Neuronal stem cell (in vitro differentiated cells): ENCODE results near the gene XAF1.

Source experiments
- DNase-seq: peaks from one replicate; pipeline ENCODE4 v3.0.0-alpha.2; 2013; ENCODE audit warnings: low spot score
- H2AFZ ChIP-seq: one replicate; pipeline ENCODE4 v1.6.1; 2013; ENCODE audit warnings: mild to moderate bottlenecking, low read length, inconsistent platforms
- H2AK5ac ChIP-seq: 2 replicates; pipeline ENCODE4 v1.6.1; 2013; ENCODE audit warnings: low read depth, mild to moderate bottlenecking, inconsistent platforms, low read length, moderate library complexity, mixed read lengths
- H2BK120ac ChIP-seq: 2 replicates; pipeline ENCODE4 v1.6.1; 2013; ENCODE audit warnings: low read depth, mild to moderate bottlenecking, inconsistent platforms, low read length, moderate library complexity, mixed read lengths
- H2BK12ac ChIP-seq: one replicate; pipeline ENCODE4 v1.6.1; 2013; ENCODE audit warnings: low read length, inconsistent platforms
- H2BK15ac ChIP-seq: 2 replicates; pipeline ENCODE4 v1.6.1; 2013; ENCODE audit warnings: mild to moderate bottlenecking, low read length, inconsistent platforms, mixed read lengths
- H2BK5ac ChIP-seq: one replicate; pipeline ENCODE4 v1.6.1; 2013; ENCODE audit warnings: inconsistent platforms, mild to moderate bottlenecking, low read length, moderate library complexity
- H3K14ac ChIP-seq: one replicate; pipeline ENCODE4 v1.6.1; 2013; ENCODE audit warnings: low read length, inconsistent platforms
- H3K18ac ChIP-seq: 2 replicates; pipeline ENCODE4 v1.6.1; 2013; ENCODE audit warnings: low read length, inconsistent platforms
- H3K23ac ChIP-seq: 2 replicates; pipeline ENCODE4 v1.6.1; 2013; ENCODE audit warnings: low read depth, mild to moderate bottlenecking, mixed read lengths, low read length, inconsistent platforms; ENCODE audit not compliant: poor library complexity
- H3K27ac ChIP-seq: replicated peaks from 3 replicates; pipeline ENCODE4 v1.5.1; 2013; ENCODE audit warnings: low read length, inconsistent platforms
- H3K27me3 ChIP-seq, 3 experiments: 2 replicates each; pipeline ENCODE4 v1.6.1; 2013; ENCODE audit warnings: low read length in 3 of 3, mild to moderate bottlenecking in 2 of 3, inconsistent platforms in 1 of 3, low read depth in 1 of 3, mixed read lengths in 1 of 3, moderate library complexity in 1 of 3; ENCODE audit not compliant: control insufficient read depth in 3 of 3, insufficient read depth in 3 of 3
- H3K36me3 ChIP-seq, 2 donors: replicated peaks in 1 of 2; 2 replicates each; pipeline ENCODE4 v1.6.1; 2013; ENCODE audit warnings: low read length in 2 of 2; ENCODE audit not compliant: control insufficient read depth in 2 of 2, insufficient read depth in 2 of 2
- H3K4ac ChIP-seq: 2 replicates; pipeline ENCODE4 v1.6.1; 2013; ENCODE audit warnings: inconsistent platforms, mild to moderate bottlenecking, low read length, moderate library complexity
- H3K4me1 ChIP-seq, 2 donors: 1 replicate in 1 of 2; 2 replicates in 1 of 2; pipeline ENCODE4 v1.6.1; 2013; ENCODE audit warnings: low read length in 2 of 2, low read depth in 1 of 2; ENCODE audit not compliant: control insufficient read depth in 2 of 2, insufficient read depth in 1 of 2
- H3K4me2 ChIP-seq: one replicate; pipeline ENCODE4 v1.6.1; 2013; ENCODE audit warnings: mild to moderate bottlenecking, low read length, inconsistent platforms; ENCODE audit not compliant: insufficient read depth, poor library complexity, severe bottlenecking
- H3K4me3 ChIP-seq, 2 donors: 2 replicates each; pipeline ENCODE4 v1.5.1; 2013; ENCODE audit warnings: low read length in 2 of 2, mild to moderate bottlenecking in 2 of 2, inconsistent platforms in 1 of 2, moderate library complexity in 1 of 2
- H3K79me1 ChIP-seq: one replicate; pipeline ENCODE4 v1.6.1; 2013; ENCODE audit warnings: low read depth, mild to moderate bottlenecking, inconsistent platforms, low read length, moderate library complexity
- H3K9ac ChIP-seq: one replicate; pipeline ENCODE4 v1.6.1; 2013; ENCODE audit warnings: mild to moderate bottlenecking, low read depth, low read length, inconsistent platforms; ENCODE audit not compliant: poor library complexity
- H3K9me3 ChIP-seq, 2 donors: replicated peaks in 1 of 2; 2 replicates each; pipeline versions ENCODE3 to v1.6.1; 2013; ENCODE audit warnings: low read length in 2 of 2, mild to moderate bottlenecking in 2 of 2, inconsistent platforms in 1 of 2, low read depth in 1 of 2, mixed read lengths in 1 of 2, moderate library complexity in 1 of 2; ENCODE audit not compliant: control insufficient read depth in 2 of 2, insufficient read depth in 1 of 2
- H4K8ac ChIP-seq: one replicate; pipeline ENCODE4 v1.6.1; 2013; ENCODE audit warnings: low read depth, mild to moderate bottlenecking, inconsistent platforms, low read length, moderate library complexity
- H4K91ac ChIP-seq: one replicate; pipeline ENCODE4 v1.6.1; 2013; ENCODE audit warnings: low read length, low read depth, mild to moderate bottlenecking, inconsistent platforms; ENCODE audit not compliant: poor library complexity
- WGBS, 2 donors: extraction: QIAGEN DNeasy Blood & Tissue Kit; methylation state at CpG; one replicate each; pipeline ENCODE4 v1.1.7; 2013; ENCODE audit warnings: missing lambda C conversion rate in 2 of 2, mixed read lengths in 1 of 2; ENCODE audit not compliant: insufficient read length in 2 of 2, insufficient replicate concordance in 1 of 2; ENCODE audit errors: extremely low coverage in 2 of 2; 5-methylcytosine and 5-hydroxymethylcytosine counted together

The XAF1 gene

GRCh38 chr17:6710317-6710716 is 45.5 kb upstream of the XAF1 start:
- no peak overlapping the region for H3K18ac ChIP-seq
- H3K4me3 ChIP-seq = no peak overlapping the region
- no peaks in the 10 kb centered on the region for H3K79me1 ChIP-seq
- no peak overlapping the region for H2BK5ac ChIP-seq
- H3K14ac ChIP-seq = no peak overlapping the region
- no peak overlapping the region for H3K4me2 ChIP-seq
- no peak overlapping the region for H3K9ac ChIP-seq
- H2BK15ac ChIP-seq = no peak overlapping the region
- no CpG with 5 or more reads among the region's 11 CpGs for WGBS, 2 donors
- H3K27ac ChIP-seq = no peak overlapping the region
- DNase-seq = no peak
- no peak overlapping the region for H3K23ac ChIP-seq
- H2BK120ac ChIP-seq = no peak overlapping the region
- H2BK12ac ChIP-seq = no peak overlapping the region
- peaks cover 2 to 43% (median 30%) of the 10 kb centered on the region in 3 experiments for H3K27me3 ChIP-seq
- H4K8ac ChIP-seq = no peak overlapping the region
- no peak overlapping the region for H2AFZ ChIP-seq
- H3K4me1 ChIP-seq = peaks cover 2 to 9% of the 10 kb centered on the region in 2 donors
- no peak overlapping the region for H3K4ac ChIP-seq
- peaks cover 0 to 7% of the 10 kb centered on the region in 2 donors for H3K9me3 ChIP-seq
- H3K36me3 ChIP-seq = no peaks in the 10 kb centered on the region
- H2AK5ac ChIP-seq = no peak overlapping the region
- no peak overlapping the region for H4K91ac ChIP-seq

- Histone ChIP-seq H3K4ac (no peak overlapping the region), H3K9me3 (peaks cover 0 to 7% of the 10 kb centered on the region in 2 donors), H4K91ac (no peak overlapping the region), H2BK120ac (no peak overlapping the region), H2AK5ac (no peak overlapping the region), H3K27me3 (peaks cover 2 to 39% (median 30%) of the 10 kb centered on the region in 3 experiments), H3K79me1 (no peaks in the 10 kb centered on the region), H2BK15ac (no peak overlapping the region), H2AFZ (no peak overlapping the region), H3K23ac (no peak overlapping the region), H3K4me1 (peaks cover 2 to 9% of the 10 kb centered on the region in 2 donors), H2BK12ac (peak overlapping the region; percentile 4), H3K36me3 (no peaks in the 10 kb centered on the region), H3K27ac (no peak overlapping the region), H3K14ac (peak overlapping the region; percentile 39), H4K8ac (no peak overlapping the region), H3K4me2 (no peak overlapping the region), H3K18ac (no peak overlapping the region), H3K9ac (no peak overlapping the region), H2BK5ac (no peak overlapping the region), H3K4me3 (peak overlapping the region in 1 of 2 donors; percentile 53)
- WGBS, 2 donors = 100% methylated on average over 2 of the region's 7 CpGs; no CpG with 5 or more reads in 1 of the 2 donors
- no peak for DNase-seq
Measured at GRCh38 chr17:6711081-6711674, 44.7 kb upstream of the XAF1 start.

GRCh38 chr17:6711681-6712057 is 44.2 kb upstream of the XAF1 start:
- Histone ChIP-seq H4K8ac (no peak overlapping the region), H2BK12ac (no peak overlapping the region), H2AFZ (no peak overlapping the region), H2AK5ac (no peak overlapping the region), H3K23ac (no peak overlapping the region), H3K4me3 (peak overlapping the region in 1 of 2 donors; percentile 53), H3K18ac (no peak overlapping the region), H4K91ac (no peak overlapping the region), H3K79me1 (no peaks in the 10 kb centered on the region), H3K27ac (no peak overlapping the region), H3K4me1 (peaks cover 2 to 9% of the 10 kb centered on the region in 2 donors), H3K4ac (no peak overlapping the region), H3K9me3 (peaks cover 0 to 7% of the 10 kb centered on the region in 2 donors), H2BK120ac (no peak overlapping the region), H3K14ac (no peak overlapping the region), H3K27me3 (peaks cover 2 to 34% (median 30%) of the 10 kb centered on the region in 3 experiments), H3K36me3 (no peaks in the 10 kb centered on the region), H3K4me2 (no peak overlapping the region), H2BK15ac (no peak overlapping the region), H3K9ac (no peak overlapping the region), H2BK5ac (no peak overlapping the region)
- no CpG with 5 or more reads among the region's 2 CpGs for WGBS, 2 donors
- DNase-seq = no peak

GRCh38 chr17:6712058-6712853 is 43.6 kb upstream of the XAF1 start:
- Histone ChIP-seq H3K36me3 (no peaks in the 10 kb centered on the region), H3K27ac (no peak overlapping the region), H3K27me3 (peaks cover 2 to 30% (median 29%) of the 10 kb centered on the region in 3 experiments), H4K91ac (no peak overlapping the region), H3K4me1 (peaks cover 2 to 9% of the 10 kb centered on the region in 2 donors), H3K4ac (no peak overlapping the region), H2AK5ac (no peak overlapping the region), H3K9me3 (peaks cover 0 to 7% of the 10 kb centered on the region in 2 donors), H2BK5ac (no peak overlapping the region), H3K23ac (no peak overlapping the region), H3K79me1 (no peaks in the 10 kb centered on the region), H3K9ac (no peak overlapping the region), H3K18ac (peak overlapping the region; percentile 28), H3K14ac (no peak overlapping the region), H3K4me2 (no peak overlapping the region), H4K8ac (no peak overlapping the region), H2BK12ac (no peak overlapping the region), H2AFZ (peak overlapping the region; percentile 89), H2BK120ac (no peak overlapping the region), H3K4me3 (peak overlapping the region; percentile 37), H2BK15ac (no peak overlapping the region)
- peak; percentile 36 for DNase-seq
- WGBS, 2 donors = no CpG with 5 or more reads among the region's 11 CpGs
